Measurements from ENCODE around the gene EIF3D.

The EIF3D gene

DNA sequence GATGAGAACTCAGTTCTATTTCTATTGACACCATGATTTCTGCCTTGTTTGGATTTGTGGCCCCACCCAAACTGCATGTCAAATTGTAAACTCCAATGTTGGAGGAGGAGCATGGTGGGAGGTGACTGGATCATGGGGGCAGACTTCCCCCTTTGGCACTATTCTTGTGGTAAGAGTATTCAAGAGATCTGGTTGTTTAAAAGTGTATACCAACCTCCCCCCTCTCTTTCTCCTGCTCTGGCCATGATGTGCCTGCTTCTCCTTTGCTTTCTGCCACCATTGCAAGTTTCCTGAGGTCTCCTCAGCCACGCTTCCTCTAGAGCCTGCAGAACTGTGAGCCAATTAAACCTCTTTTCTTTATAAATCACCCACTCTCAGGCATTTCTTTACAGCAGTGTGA, 14.2 kb downstream of the EIF3D start:
- Histone ChIP-seq H3K36me3 (ENCODE audit: insufficient read depth, low read length) (peaks cover 89% of the 10 kb centered on the region; the same call in 1 of the 2 replicates), H4K20me1 (ENCODE audit: insufficient read depth, low read length, poor library complexity, severe bottlenecking) (peaks cover 8% of the 10 kb centered on the region)

DNA sequence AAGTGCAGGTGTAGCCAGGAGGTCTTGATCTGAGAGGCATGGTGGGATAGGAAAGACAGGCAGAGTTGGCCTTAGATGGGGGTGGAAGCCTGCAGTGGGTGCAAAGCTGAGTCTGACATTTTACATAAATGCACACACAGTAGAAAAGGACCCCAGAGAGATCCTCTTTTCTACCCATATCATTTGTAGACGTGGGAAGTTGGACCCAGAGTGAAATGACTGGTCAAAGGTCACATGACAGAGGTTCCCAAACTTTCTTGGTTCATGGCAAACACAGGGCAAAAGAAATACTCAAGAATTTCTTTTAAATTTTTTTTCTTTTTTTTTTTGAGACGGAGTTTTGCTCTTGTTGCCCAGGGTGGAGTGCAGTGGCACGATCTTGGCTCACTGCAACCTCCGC, 16.0 kb downstream of the EIF3D start:
- H3K4me3 ChIP-seq (ENCODE audit: low read length, poor library complexity, severe bottlenecking): no peak overlapping the region
- no peaks in the 10 kb centered on the region for H3K9me2 ChIP-seq (replicated peaks; ENCODE audit: low read depth, low read length)
- H4K20me1 ChIP-seq (ENCODE audit: insufficient read depth, low read length, poor library complexity, severe bottlenecking): peaks cover 2% of the 10 kb centered on the region
- H3K36me3 ChIP-seq (ENCODE audit: insufficient read depth, low read length): peaks cover 71% of the 10 kb centered on the region; the same call in 1 of the 2 replicates
- H3K79me2 ChIP-seq (ENCODE audit: insufficient read depth, low read length): no peaks in the 10 kb centered on the region
- H3K4me2 ChIP-seq (ENCODE audit: low read depth, low read length, poor library complexity, severe bottlenecking): no peak overlapping the region
- no peak for TF ChIP-seq EZH2phosphoT487 (IDR thresholded peaks at IDR 0.05; ENCODE audit: borderline replicate concordance)
- TF ChIP-seq, protein P1, sequence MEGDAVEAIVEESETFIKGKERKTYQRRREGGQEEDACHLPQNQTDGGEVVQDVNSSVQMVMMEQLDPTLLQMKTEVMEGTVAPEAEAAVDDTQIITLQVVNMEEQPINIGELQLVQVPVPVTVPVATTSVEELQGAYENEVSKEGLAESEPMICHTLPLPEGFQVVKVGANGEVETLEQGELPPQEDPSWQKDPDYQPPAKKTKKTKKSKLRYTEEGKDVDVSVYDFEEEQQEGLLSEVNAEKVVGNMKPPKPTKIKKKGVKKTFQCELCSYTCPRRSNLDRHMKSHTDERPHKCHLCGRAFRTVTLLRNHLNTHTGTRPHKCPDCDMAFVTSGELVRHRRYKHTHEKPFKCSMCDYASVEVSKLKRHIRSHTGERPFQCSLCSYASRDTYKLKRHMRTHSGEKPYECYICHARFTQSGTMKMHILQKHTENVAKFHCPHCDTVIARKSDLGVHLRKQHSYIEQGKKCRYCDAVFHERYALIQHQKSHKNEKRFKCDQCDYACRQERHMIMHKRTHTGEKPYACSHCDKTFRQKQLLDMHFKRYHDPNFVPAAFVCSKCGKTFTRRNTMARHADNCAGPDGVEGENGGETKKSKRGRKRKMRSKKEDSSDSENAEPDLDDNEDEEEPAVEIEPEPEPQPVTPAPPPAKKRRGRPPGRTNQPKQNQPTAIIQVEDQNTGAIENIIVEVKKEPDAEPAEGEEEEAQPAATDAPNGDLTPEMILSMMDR (conservative IDR thresholded peaks at IDR 0.05; ENCODE audit: low read length): no peak
- no peak overlapping the region for H2AFZ ChIP-seq (ENCODE audit: low read length)
- H3K9me3 ChIP-seq (ENCODE audit: insufficient read depth, low read depth, low read length): no peaks in the 10 kb centered on the region
- peaks cover 7% of the 10 kb centered on the region; the same call in 1 of the 2 replicates for H3F3A ChIP-seq (ENCODE audit: low read depth)
- H3K9ac ChIP-seq (ENCODE audit: low read depth, low read length, poor library complexity, severe bottlenecking): no peak overlapping the region
- no peaks in the 10 kb centered on the region for H3K27me3 ChIP-seq (ENCODE audit: insufficient read depth, low read length, poor library complexity, severe bottlenecking)
- H3K4me1 ChIP-seq (ENCODE audit: insufficient read depth, low read length, poor library complexity, severe bottlenecking): no peaks in the 10 kb centered on the region

More for the DNA sequence above, 14.2 kb downstream of the EIF3D start:
- no peaks in the 10 kb centered on the region for H3K79me2 ChIP-seq (ENCODE audit: insufficient read depth, low read length)
- no peaks in the 10 kb centered on the region for H3K27me3 ChIP-seq (ENCODE audit: insufficient read depth, low read length, poor library complexity, severe bottlenecking)
- no peaks in the 10 kb centered on the region for H3K9me3 ChIP-seq (ENCODE audit: insufficient read depth, low read depth, low read length)
- H2AFZ ChIP-seq (ENCODE audit: low read length): no peak overlapping the region
- H3K4me1 ChIP-seq (ENCODE audit: insufficient read depth, low read length, poor library complexity, severe bottlenecking): no peaks in the 10 kb centered on the region
- no peaks in the 10 kb centered on the region for H3K9me2 ChIP-seq (replicated peaks; ENCODE audit: low read depth, low read length)
- TF ChIP-seq EZH2phosphoT487 (IDR thresholded peaks at IDR 0.05; ENCODE audit: borderline replicate concordance): no peak
- TF ChIP-seq, protein P1 (conservative IDR thresholded peaks at IDR 0.05; ENCODE audit: low read length): no peak
- peaks cover 7% of the 10 kb centered on the region; the same call in 1 of the 2 replicates for H3F3A ChIP-seq (ENCODE audit: low read depth)
- H3K4me2 ChIP-seq (ENCODE audit: low read depth, low read length, poor library complexity, severe bottlenecking): no peak overlapping the region
- no peak overlapping the region for H3K9ac ChIP-seq (ENCODE audit: low read depth, low read length, poor library complexity, severe bottlenecking)
- no peak overlapping the region for H3K4me3 ChIP-seq (ENCODE audit: low read length, poor library complexity, severe bottlenecking)

DNA sequence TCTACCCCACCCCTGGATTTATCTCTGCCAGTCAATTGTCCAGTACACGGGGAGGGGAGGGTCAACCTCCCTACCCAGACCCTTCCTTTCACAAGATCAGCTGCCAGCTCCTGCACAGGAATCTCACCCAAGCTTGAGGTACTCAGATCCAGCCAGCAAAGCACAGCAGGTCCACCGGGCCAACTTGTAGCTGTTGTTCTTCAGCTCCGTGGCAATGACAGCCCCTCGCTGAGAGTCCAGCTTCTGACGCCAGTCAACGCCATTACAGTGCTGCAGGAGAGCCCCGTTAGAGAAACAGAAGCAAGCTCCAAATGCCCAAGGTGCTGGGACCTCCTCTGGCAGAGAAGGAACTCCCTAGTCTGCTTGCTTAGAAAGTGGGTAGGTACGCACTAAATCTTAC, 16.6 kb downstream of the EIF3D start:
- peaks cover 64% of the 10 kb centered on the region; the same call in 1 of the 2 replicates for H3K36me3 ChIP-seq (ENCODE audit: insufficient read depth, low read length)
- no peaks in the 10 kb centered on the region for H3K79me2 ChIP-seq (ENCODE audit: insufficient read depth, low read length)
- H3K4me2 ChIP-seq (ENCODE audit: low read depth, low read length, poor library complexity, severe bottlenecking): no peak overlapping the region
- no peak for TF ChIP-seq EZH2phosphoT487 (IDR thresholded peaks at IDR 0.05; ENCODE audit: borderline replicate concordance)
- TF ChIP-seq, protein P1 (conservative IDR thresholded peaks at IDR 0.05; ENCODE audit: low read length): no peak
- peaks cover 2% of the 10 kb centered on the region for H4K20me1 ChIP-seq (ENCODE audit: insufficient read depth, low read length, poor library complexity, severe bottlenecking)
- no peak overlapping the region for H3K4me3 ChIP-seq (ENCODE audit: low read length, poor library complexity, severe bottlenecking)
- peaks cover 7% of the 10 kb centered on the region; the same call in 1 of the 2 replicates for H3F3A ChIP-seq (ENCODE audit: low read depth)
- H3K27me3 ChIP-seq (ENCODE audit: insufficient read depth, low read length, poor library complexity, severe bottlenecking): no peaks in the 10 kb centered on the region
- no peaks in the 10 kb centered on the region for H3K9me3 ChIP-seq (ENCODE audit: insufficient read depth, low read depth, low read length)
- no peak overlapping the region for H3K9ac ChIP-seq (ENCODE audit: low read depth, low read length, poor library complexity, severe bottlenecking)
- H3K4me1 ChIP-seq (ENCODE audit: insufficient read depth, low read length, poor library complexity, severe bottlenecking): peaks cover 3% of the 10 kb centered on the region
- no peak overlapping the region for H2AFZ ChIP-seq (ENCODE audit: low read length)
- H3K9me2 ChIP-seq (replicated peaks; ENCODE audit: low read depth, low read length): no peaks in the 10 kb centered on the region

Measured in Loucy (cell line).